H1 (cell line): Measurements from ENCODE around the gene SPTBN4. TPM values are rescaled to one million over a fixed set of nuclear protein-coding genes. Genes with fewer than 3 reads are reported as not detected.

Experiments used
- CTCF ChIA-PET: fragments of 300-600 bp; sonication (Branson Sonifier 250); formaldehyde crosslinking; loops from one replicate; lab custom pipeline; 2021; ENCODE audit not compliant: partially characterized antibody; lab: Charles Lee
- POLR2A ChIA-PET: fragments of 300-600 bp; sonication (Branson Sonifier 250); formaldehyde crosslinking; loops from one replicate; lab custom pipeline; 2021; ENCODE audit warnings: inconsistent platforms; ENCODE audit not compliant: partially characterized antibody; lab: Charles Lee
- DNase-seq, 2 experiments: peaks; one replicate each; pipeline versions ENCODE4 v3.0.0 to v3.0.0-alpha.2; 2010 to 2022; ENCODE audit warnings: low spot score in 2 of 2, low read depth in 1 of 2, mixed read lengths in 1 of 2
- FAIRE-seq: peaks from 2 replicates; lab custom pipeline; 2011; peaks lifted over from hg19 to GRCh38; lab: Jason Lieb, UNC
- H2AFZ ChIP-seq: 2 replicates; pipeline ENCODE4 v1.8.1; 2012; ENCODE audit warnings: low read length, inconsistent platforms
- H2AK5ac ChIP-seq: 2 replicates; pipeline ENCODE4 v1.6.1; 2013; ENCODE audit warnings: low read depth, low read length
- H2BK120ac ChIP-seq: replicated peaks from 2 replicates; pipeline ENCODE3; 2013; ENCODE audit warnings: low read depth, low read length, inconsistent platforms
- H2BK12ac ChIP-seq: 2 replicates; pipeline ENCODE4 v1.6.1; 2013; ENCODE audit warnings: low read depth, low read length
- H2BK15ac ChIP-seq: 2 replicates; pipeline ENCODE4 v1.6.1; 2013; ENCODE audit warnings: low read length
- H2BK20ac ChIP-seq: 2 replicates; pipeline ENCODE4 v1.6.1; 2013; ENCODE audit warnings: low read length
- H2BK5ac ChIP-seq: 2 replicates; pipeline ENCODE4 v1.6.1; 2013; ENCODE audit warnings: low read depth, low read length
- H3K14ac ChIP-seq: 2 replicates; pipeline ENCODE4 v1.6.1; 2013; ENCODE audit warnings: inconsistent platforms; ENCODE audit not compliant: insufficient read length
- H3K18ac ChIP-seq: 2 replicates; pipeline ENCODE4 v1.6.1; 2013; ENCODE audit warnings: low read length; ENCODE audit errors: extremely low read depth
- H3K23ac ChIP-seq: 2 replicates; pipeline ENCODE4 v1.6.1; 2013; ENCODE audit warnings: inconsistent platforms; ENCODE audit not compliant: insufficient read length
- H3K23me2 ChIP-seq: 2 replicates; pipeline ENCODE4 v1.6.1; 2013; ENCODE audit warnings: low read depth, low read length
- H3K27ac ChIP-seq: 2 replicates; pipeline ENCODE4 v1.6.1; 2011; ENCODE audit warnings: low read depth, low read length, inconsistent platforms
- H3K27me3 ChIP-seq, 4 experiments: replicated peaks in 1 of 4; 1 replicate in 1 of 4; 2 replicates in 3 of 4; pipeline versions ENCODE4 v1.6.1 to v1.8.1; 2011 to 2013; ENCODE audit warnings: low read length in 3 of 4, mild to moderate bottlenecking in 3 of 4, inconsistent platforms in 2 of 4, mixed read lengths in 2 of 4, moderate library complexity in 1 of 4; ENCODE audit not compliant: control insufficient read depth in 3 of 4, insufficient read depth in 3 of 4; ENCODE audit errors: extremely low read depth in 1 of 4
- H3K36me3 ChIP-seq, 4 experiments: 2 replicates each; pipeline versions ENCODE4 v1.6.1 to v1.8.1; 2011 to 2013; ENCODE audit warnings: mild to moderate bottlenecking in 4 of 4, low read length in 3 of 4, moderate library complexity in 2 of 4, control low read depth in 1 of 4, inconsistent platforms in 1 of 4; ENCODE audit not compliant: insufficient read depth in 4 of 4, control insufficient read depth in 2 of 4
- H3K4ac ChIP-seq: replicated peaks from 2 replicates; pipeline ENCODE3; 2013; ENCODE audit warnings: low read length, low read depth, mixed read lengths, inconsistent platforms; ENCODE audit not compliant: insufficient read length
- H3K4me1 ChIP-seq, 4 experiments: replicated peaks in 1 of 4; 1 replicate in 1 of 4; 2 replicates in 3 of 4; pipeline versions ENCODE4 v1.6.1 to v1.8.1; 2011 to 2013; ENCODE audit warnings: low read length in 3 of 4, inconsistent platforms in 2 of 4, mixed read lengths in 1 of 4; ENCODE audit not compliant: insufficient read depth in 4 of 4, control insufficient read depth in 3 of 4
- H3K4me2 ChIP-seq, 2 experiments: 2 replicates each; pipeline versions ENCODE4 v1.6.1 to v1.8.1; 2011 to 2013; ENCODE audit warnings: low read depth in 2 of 2, low read length in 2 of 2, control low read depth in 1 of 2, inconsistent platforms in 1 of 2, mild to moderate bottlenecking in 1 of 2; ENCODE audit not compliant: insufficient read depth in 1 of 2
- H3K4me3 ChIP-seq, 4 experiments: fragments of 200-600, 300-600 bp in 1 of 4; sonication (generic), shearing (Covaris generic), sonication (Bioruptor Twin) in 1 of 4; 2 replicates each; pipeline versions ENCODE4 v1.5.1 to v1.8.1; 2011 to 2016; ENCODE audit warnings: low read length in 4 of 4, low read depth in 3 of 4, control low read depth in 2 of 4, inconsistent platforms in 2 of 4, mild to moderate bottlenecking in 2 of 4, mixed read lengths in 1 of 4, moderate library complexity in 1 of 4; ENCODE audit not compliant: insufficient read depth in 2 of 4; ENCODE audit errors: extremely low read depth in 1 of 4
- H3K56ac ChIP-seq: replicated peaks from 2 replicates; pipeline ENCODE3; 2013; ENCODE audit warnings: low read depth, mild to moderate bottlenecking, mixed read lengths, low read length, inconsistent platforms; ENCODE audit not compliant: insufficient read length
- H3K79me1 ChIP-seq: 2 replicates; pipeline ENCODE4 v1.6.1; 2013; ENCODE audit warnings: low read depth, low read length, control low read depth
- H3K79me2 ChIP-seq, 2 experiments: 2 replicates each; pipeline versions ENCODE4 v1.6.1 to v1.8.1; 2012 to 2013; ENCODE audit warnings: low read length in 2 of 2, mild to moderate bottlenecking in 2 of 2, inconsistent platforms in 1 of 2; ENCODE audit not compliant: insufficient read depth in 2 of 2, control insufficient read depth in 1 of 2
- H3K9ac ChIP-seq, 4 experiments: replicated peaks in 1 of 4; 1 replicate in 1 of 4; 2 replicates in 3 of 4; pipeline versions ENCODE4 v1.6.1 to v1.8.1; 2011 to 2013; ENCODE audit warnings: low read depth in 3 of 4, low read length in 3 of 4, control low read depth in 2 of 4, mild to moderate bottlenecking in 2 of 4, moderate library complexity in 2 of 4, inconsistent platforms in 1 of 4; ENCODE audit errors: extremely low read depth in 1 of 4
- H3K9me3 ChIP-seq, 2 experiments: 2 replicates each; pipeline versions ENCODE4 v1.6.1 to v1.8.1; 2012 to 2013; ENCODE audit warnings: mild to moderate bottlenecking in 2 of 2, moderate library complexity in 2 of 2, control low read depth in 1 of 2, inconsistent platforms in 1 of 2, low read depth in 1 of 2, low read length in 1 of 2, mixed read lengths in 1 of 2; ENCODE audit not compliant: insufficient read depth in 2 of 2
- H4K20me1 ChIP-seq, 2 experiments: replicated peaks in 1 of 2; 2 replicates each; pipeline versions ENCODE3 to v1.8.1; 2011 to 2013; ENCODE audit warnings: inconsistent platforms in 2 of 2, low read length in 2 of 2, mild to moderate bottlenecking in 1 of 2; ENCODE audit not compliant: insufficient read depth in 2 of 2, control insufficient read depth in 1 of 2
- H4K5ac ChIP-seq: 2 replicates; pipeline ENCODE4 v1.6.1; 2013; ENCODE audit warnings: low read length, low read depth, mixed read lengths, inconsistent platforms; ENCODE audit not compliant: insufficient read length
- H4K8ac ChIP-seq: 2 replicates; pipeline ENCODE4 v1.8.0; 2013; ENCODE audit warnings: mild to moderate bottlenecking, moderate library complexity, low read length, inconsistent platforms; ENCODE audit not compliant: insufficient read depth; ENCODE audit errors: extremely low read depth
- H4K91ac ChIP-seq: replicated peaks from 2 replicates; pipeline ENCODE3; 2013; ENCODE audit warnings: low read length, mixed read lengths, inconsistent platforms; ENCODE audit not compliant: insufficient read length
- KDM1A ChIP-seq: fragments of 200-600, 300-600 bp; sonication (generic); IDR thresholded peaks from 2 replicates; pipeline ENCODE4 v1.7.1; 2016; ENCODE audit warnings: mild to moderate bottlenecking, low read length, borderline replicate concordance
- RFX5 ChIP-seq: IDR thresholded peaks from 2 replicates; pipeline ENCODE4 v1.6.1; 2011; ENCODE audit warnings: low read depth, low read length, improper control_type of control experiment, borderline replicate concordance
- WGBS, 2 experiments: shearing (Covaris generic) in 1 of 2; methylation state at CpG; one replicate each; pipeline versions ENCODE4 v1.1.6 to v1.1.7; 2013 to 2015; ENCODE audit warnings: low lambda C conversion rate in 2 of 2, mixed read lengths in 2 of 2, inconsistent platforms in 1 of 2, low coverage in 1 of 2, missing lambda C conversion rate in 1 of 2; ENCODE audit not compliant: insufficient replicate concordance in 2 of 2, insufficient coverage in 1 of 2, insufficient read length in 1 of 2; ENCODE audit errors: extremely low coverage in 1 of 2, missing lambda C conversion rate in 1 of 2; 5-methylcytosine and 5-hydroxymethylcytosine counted together
- polyA plus RNA-seq, 7 experiments: library from polyadenylated mRNA; depleted of rRNA in 3 of 7; stranded (reverse) in 5 of 7; unstranded in 2 of 7; fragments of >200 nt in 5 of 7; fragments of 200-250 nt in 2 of 7; gene quantifications; 1 replicate in 5 of 7; 2 replicates in 1 of 7; 4 replicates in 1 of 7; pipeline versions ENCODE4 v1.2.1 to v1.2.3, GENCODE V29; 2011 to 2013; ENCODE audit warnings: missing spikeins in 2 of 7, mixed read lengths in 2 of 7
- total RNA-seq: library from RNA; stranded (reverse); fragmentation: NEBNext Ultra II Directional; extraction: Animal tissue kit (Norgen Biotek cat#: 25700); gene quantifications from 2 replicates; pipeline ENCODE4 v1.2.1, GENCODE V29; 2021

Gene SPTBN4
- total and polyA plus RNA-seq, 2 of the 8 experiments (the other 6 are each of a cell fraction or from before 2014, with no cell fraction given): 1.9 to 3.0 TPM

DNA sequence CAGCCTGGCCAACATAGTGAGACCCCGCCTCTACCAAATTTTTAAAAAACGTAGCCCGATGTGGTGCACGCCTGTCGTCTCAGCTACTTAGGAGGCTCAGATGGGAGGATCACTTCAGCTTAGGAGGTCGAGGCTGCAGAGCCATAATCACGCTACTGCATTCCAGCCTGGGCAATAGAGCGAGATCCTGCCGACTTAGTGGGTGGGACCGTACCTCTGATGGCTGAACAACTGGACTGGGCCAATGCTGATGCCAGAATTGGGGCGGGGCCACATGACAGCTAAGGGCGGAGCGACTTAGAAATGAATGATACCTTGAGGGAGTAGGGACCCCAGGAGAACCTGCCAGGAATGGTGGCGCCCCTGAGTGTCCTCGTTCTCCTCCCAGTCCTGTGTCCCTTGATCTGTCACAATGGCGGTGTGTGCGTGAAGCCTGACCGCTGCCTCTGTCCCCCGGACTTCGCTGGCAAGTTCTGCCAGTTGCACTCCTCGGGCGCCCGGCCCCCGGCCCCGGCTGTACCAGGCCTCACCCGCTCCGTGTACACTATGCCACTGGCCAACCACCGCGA lies 137.9 kb downstream of the SPTBN4 start:
- ChIA-PET CTCF (interaction anchor here (1.0 to 11.3 kb wide), 9 partner anchors 10 to 75 kb away, joined by 3 to 100 read pairs (median 4); no protein-coding TSS in a partner anchor), POLR2A (interaction anchor here (0.6 to 4.4 kb wide), 7 partner anchors 10 to 1091 kb away, joined by 3 to 30 read pairs (median 7); no protein-coding TSS in a partner anchor)
- Histone ChIP-seq H3K79me2 (no peaks in the 10 kb centered on the region), H3K79me1 (0 out of 2 replicates have a peak, but pooled peaks cover 2% of the 10 kb centered on the region), H4K91ac (no peak overlapping the region), H2AFZ (no peak overlapping the region), H3K14ac (no peak overlapping the region), H3K36me3 (no peaks in the 10 kb centered on the region; a peak in 1 of 8 replicates), H2AK5ac (no peak overlapping the region), H3K4me3 (peak overlapping the region; percentile 23 to 61 (median 40); a peak in 7 of 8 replicates), H4K5ac (no peak overlapping the region), H3K9me3 (no peaks in the 10 kb centered on the region), H3K23me2 (peaks cover 29% of the 10 kb centered on the region; the same call in 1 of the 2 replicates), H3K23ac (no peak overlapping the region), H4K20me1 (peaks cover 3 to 7% of the 10 kb centered on the region in 2 experiments), H3K18ac (no peak overlapping the region), H2BK20ac (no peak overlapping the region), H4K8ac (no peak overlapping the region), H3K27me3 (peaks cover 6 to 56% (median 51%) of the 10 kb centered on the region in 4 experiments), H3K4ac (no peak overlapping the region), H2BK15ac (no peak overlapping the region), H3K56ac (no peak overlapping the region)
- WGBS, 2 experiments: 39% methylated on average over 27 of the region's 29 CpGs; no CpG with 5 or more reads in 1 of the 2 experiments
- no peak for TF ChIP-seq RFX5
- peak; percentile 87 for TF ChIP-seq KDM1A
- TF ChIP-seq, all 59 proteins: peak for 1
- no peak overlapping the region for H3K9ac ChIP-seq
- no peak overlapping the region for H3K27ac ChIP-seq
- H2BK12ac ChIP-seq: no peak overlapping the region
- DNase-seq (no peak), FAIRE-seq (no peak)
- H3K4me1 ChIP-seq: peaks cover 9 to 43% (median 25%) of the 10 kb centered on the region in 4 experiments
- peak overlapping the region; percentile 82 to 97 for H3K4me2 ChIP-seq
- H2BK5ac ChIP-seq: no peak overlapping the region
- H2BK120ac ChIP-seq: no peak overlapping the region
